Muscle of leg (tissue), 11 donors: ENCODE measurements around the gene HES4. TPM values are rescaled to one million over a fixed set of nuclear protein-coding genes. Genes with fewer than 3 reads are reported as not detected.

Source experiments
- DNase-seq: peaks from one replicate; pipeline ENCODE4 v3.0.0; 2013
- H3K27ac ChIP-seq: one replicate; pipeline ENCODE4 v1.5.1; 2013; ENCODE audit warnings: mild to moderate bottlenecking, low read length, control low read depth
- H3K27me3 ChIP-seq: one replicate; pipeline ENCODE4 v1.6.1; 2013; ENCODE audit warnings: low read length; ENCODE audit not compliant: control insufficient read depth, insufficient read depth
- H3K36me3 ChIP-seq: one replicate; pipeline ENCODE4 v1.6.1; 2013; ENCODE audit warnings: low read length; ENCODE audit not compliant: control insufficient read depth, insufficient read depth
- H3K4me1 ChIP-seq: one replicate; pipeline ENCODE4 v1.6.1; 2013; ENCODE audit warnings: low read length; ENCODE audit not compliant: control insufficient read depth, insufficient read depth
- H3K4me3 ChIP-seq: one replicate; pipeline ENCODE4 v1.5.1; 2013; ENCODE audit warnings: low read length, control low read depth
- H3K9me3 ChIP-seq: replicated peaks from 2 replicates; pipeline ENCODE4 v1.6.1; 2013; ENCODE audit warnings: low read depth, low read length; ENCODE audit not compliant: control insufficient read depth
- WGBS: methylation state at CpG from one replicate; pipeline ENCODE4 v1.1.5; 2013; ENCODE audit warnings: missing lambda C conversion rate; ENCODE audit not compliant: insufficient coverage; 5-methylcytosine and 5-hydroxymethylcytosine counted together
- polyA plus RNA-seq, 8 donors: library from polyadenylated mRNA; unstranded; fragments of 120-200 nt; gene quantifications; one replicate each; pipeline versions ENCODE4 v1.2.1 to v1.2.3, GENCODE V29; 2013; ENCODE audit warnings: inconsistent platforms in 1 of 8, low replicate concordance in 1 of 8; ENCODE audit not compliant: insufficient read length in 8 of 8, insufficient read depth in 1 of 8
- total RNA-seq: library from RNA; stranded (reverse); fragments of 120-200 nt; gene quantifications from one replicate; pipeline ENCODE4 v1.2.4, GENCODE V29; 2013

The HES4 gene
- total and polyA plus RNA-seq, 9 donors: 14.4 to 39.4 (median 19.5) TPM

- Histone ChIP-seq H3K4me1 (peaks cover 20% of the 10 kb centered on the region), H3K27me3 (no peaks in the 10 kb centered on the region), H3K4me3 (peak overlapping the region; percentile 34), H3K9me3 (no peaks in the 10 kb centered on the region), H3K36me3 (peaks cover 29% of the 10 kb centered on the region), H3K27ac (no peak overlapping the region)
- DNase-seq: no peak
- WGBS: 26% methylated on average over 50 of the region's 57 CpGs
These were observed 40.0 kb downstream of the HES4 start for GRCh38 chr1:959731-960362.

- H3K4me3 ChIP-seq: peak within 1 kb of the TSS; percentile 99
- H3K9me3 ChIP-seq: no peaks in the 10 kb centered on the region
- WGBS: 5% methylated on average over 93 of the region's 101 CpGs
- DNase-seq: peak; percentile 95
- no peak within 1 kb of the TSS for H3K27ac ChIP-seq
- H3K36me3 ChIP-seq: peaks cover 36% of the 10 kb centered on the region
- no peaks in the 10 kb centered on the region for H3K27me3 ChIP-seq
- peaks cover 20% of the 10 kb centered on the region for H3K4me1 ChIP-seq
These were observed 40.8 kb downstream of the HES4 start, which contains the start of gene NOC2L for GRCh38 chr1:958823-959730. Gene NOC2L (minus strand): TSS chr1:959256. CDS start chr1:959240, 16 bp downstream.

DNA sequence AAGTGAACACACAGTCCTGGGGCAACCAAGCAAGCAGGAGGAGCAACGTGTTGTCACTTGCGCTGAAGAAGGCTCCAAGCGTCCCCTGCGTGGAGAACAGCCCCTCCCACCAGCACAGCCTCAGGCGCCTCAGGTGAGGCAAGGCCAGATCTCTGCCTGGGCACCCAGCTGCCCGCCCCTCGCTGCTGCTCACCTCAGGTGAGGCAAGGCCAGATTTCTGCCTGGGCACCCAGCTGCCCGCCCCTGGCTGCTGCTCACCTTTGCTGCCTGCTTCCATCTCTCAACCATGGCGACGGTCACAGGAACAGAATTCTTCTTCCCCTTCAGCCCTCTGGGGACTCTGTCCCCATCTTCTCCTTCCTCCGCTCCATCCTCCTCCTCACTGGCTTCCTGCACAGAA lies 43.3 kb downstream of the HES4 start:
- H3K4me1 ChIP-seq: peaks cover 20% of the 10 kb centered on the region
- H3K36me3 ChIP-seq: peaks cover 54% of the 10 kb centered on the region
- no peaks in the 10 kb centered on the region for H3K27me3 ChIP-seq
- no peak overlapping the region for H3K27ac ChIP-seq
- no peak for DNase-seq
- WGBS: 96% methylated on average over 8 of the region's 11 CpGs
- no peak overlapping the region for H3K4me3 ChIP-seq
- no peaks in the 10 kb centered on the region for H3K9me3 ChIP-seq

GRCh38 chr1:955474-955873 lies 44.4 kb downstream of the HES4 start:
- Histone ChIP-seq H3K4me3 (no peak overlapping the region), H3K36me3 (peaks cover 66% of the 10 kb centered on the region), H3K9me3 (no peaks in the 10 kb centered on the region), H3K27me3 (no peaks in the 10 kb centered on the region), H3K4me1 (peaks cover 20% of the 10 kb centered on the region), H3K27ac (no peak overlapping the region)
- DNase-seq: no peak
- WGBS: 84% methylated on average over 6 of the region's 6 CpGs

DNA sequence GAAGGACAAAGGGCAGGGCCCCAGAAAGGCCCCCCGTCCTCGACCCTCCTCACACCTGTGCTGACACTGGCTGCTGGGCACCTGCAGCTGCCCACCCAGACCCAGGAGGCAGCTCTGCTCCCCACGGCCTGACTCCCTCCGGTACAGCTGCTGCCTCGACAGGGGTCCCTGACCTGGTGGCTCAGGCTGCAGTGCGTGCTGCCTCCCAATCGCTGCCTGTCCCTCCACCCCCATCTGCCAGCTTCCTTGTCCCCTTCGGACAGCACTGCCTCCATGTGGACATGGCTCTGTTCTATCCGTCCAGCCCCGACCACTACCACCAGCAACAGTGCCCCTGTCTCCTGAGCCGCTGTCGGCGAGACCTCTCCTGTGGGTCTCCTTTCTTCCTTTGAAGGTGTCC lies 45.0 kb downstream of the HES4 start:
- no peaks in the 10 kb centered on the region for H3K9me3 ChIP-seq
- H3K27me3 ChIP-seq: no peaks in the 10 kb centered on the region
- no peak overlapping the region for H3K4me3 ChIP-seq
- H3K27ac ChIP-seq: no peak overlapping the region
- 77% methylated on average over 13 of the region's 13 CpGs for WGBS
- H3K4me1 ChIP-seq: peaks cover 16% of the 10 kb centered on the region
- no peak for DNase-seq
- peaks cover 71% of the 10 kb centered on the region for H3K36me3 ChIP-seq

DNA sequence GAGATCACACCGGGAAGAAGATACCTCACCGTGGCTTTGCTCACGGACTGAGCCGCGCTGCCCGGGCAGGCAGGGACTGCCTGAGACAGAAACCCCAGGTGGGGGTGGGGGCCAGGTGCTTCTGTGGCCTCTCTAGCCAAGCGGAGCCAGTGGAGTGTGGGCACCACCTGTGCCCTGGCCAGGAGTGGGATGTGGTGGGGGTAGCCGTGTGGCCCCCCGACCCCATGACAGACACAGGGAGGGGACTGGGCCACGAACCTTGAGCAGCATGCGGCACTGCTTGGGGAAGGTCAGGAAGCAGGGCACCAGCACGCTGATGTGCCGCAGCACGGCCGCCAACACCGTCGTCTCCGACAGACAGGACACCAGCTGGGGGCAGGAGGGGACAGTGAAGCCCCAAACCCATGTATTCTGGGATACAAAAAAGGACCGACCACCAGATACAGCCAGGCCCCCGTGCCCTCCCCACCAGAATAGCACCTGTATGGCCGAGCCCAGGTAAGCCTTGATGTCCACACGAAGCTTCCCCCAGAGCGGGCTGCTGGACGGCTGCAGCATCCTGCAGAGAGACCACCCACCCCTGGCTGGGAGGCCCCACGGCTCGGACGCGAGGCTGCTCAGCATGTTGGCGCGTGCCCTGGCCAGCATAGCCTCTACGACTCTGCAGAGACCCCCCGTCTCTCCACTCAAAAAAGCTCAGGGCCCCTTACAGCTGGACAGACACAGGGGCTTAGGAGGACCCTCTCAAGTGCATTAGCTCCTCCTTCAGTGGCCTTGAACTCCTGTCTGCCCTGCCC lies 46.2 kb downstream of the HES4 start:
- Histone ChIP-seq H3K9me3 (no peaks in the 10 kb centered on the region), H3K36me3 (peaks cover 83% of the 10 kb centered on the region), H3K27ac (no peak overlapping the region), H3K27me3 (no peaks in the 10 kb centered on the region), H3K4me1 (peaks cover 15% of the 10 kb centered on the region), H3K4me3 (no peak overlapping the region)
- DNase-seq: no peak
- WGBS: 86% methylated on average over 30 of the region's 32 CpGs

DNA sequence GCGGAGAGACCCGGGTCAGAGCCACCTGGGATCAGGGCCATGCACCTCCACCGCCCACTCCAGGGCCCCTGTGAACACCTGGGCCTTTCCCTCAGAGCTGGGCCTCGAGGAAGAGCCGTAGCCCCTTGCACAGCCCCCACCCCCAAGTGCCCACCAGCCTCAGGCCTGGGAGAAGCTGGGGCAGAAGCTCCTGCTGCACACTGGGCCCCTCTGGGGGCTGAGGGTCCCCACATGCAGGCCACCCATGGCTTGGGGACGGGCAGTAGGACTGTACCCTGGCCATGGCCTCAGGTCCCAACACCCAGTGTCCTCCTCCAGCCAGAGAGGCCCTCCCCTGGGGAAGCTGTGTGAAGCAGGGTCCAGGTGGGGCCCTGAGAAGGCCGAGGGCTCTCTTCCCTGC lies 47.3 kb downstream of the HES4 start:
- no peak for DNase-seq
- WGBS: 89% methylated on average over 4 of the region's 7 CpGs
- no peak overlapping the region for H3K27ac ChIP-seq
- H3K27me3 ChIP-seq: no peaks in the 10 kb centered on the region
- no peak overlapping the region for H3K4me3 ChIP-seq
- H3K9me3 ChIP-seq: no peaks in the 10 kb centered on the region
- peaks cover 5% of the 10 kb centered on the region for H3K4me1 ChIP-seq
- peaks cover 95% of the 10 kb centered on the region for H3K36me3 ChIP-seq

DNA sequence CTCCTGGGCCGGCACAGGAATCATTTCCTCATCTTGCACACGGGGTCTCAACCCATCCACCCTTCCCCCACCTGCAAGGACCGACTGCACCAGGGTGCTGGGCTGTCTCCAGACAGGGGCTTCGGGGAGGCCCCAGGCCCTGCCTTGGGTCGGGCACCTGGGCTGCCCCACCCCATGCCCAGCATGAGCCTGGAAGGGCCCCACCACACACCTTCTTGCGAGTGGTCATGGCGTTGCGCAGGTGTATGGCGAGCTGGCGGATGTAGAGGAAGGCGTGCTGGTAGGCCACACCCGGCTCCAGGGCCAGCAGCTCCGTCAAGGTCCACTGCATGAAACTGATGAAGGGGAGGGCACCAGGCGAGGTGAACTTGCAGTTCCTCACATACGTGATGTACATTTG lies 47.7 kb downstream of the HES4 start:
- no peaks in the 10 kb centered on the region for H3K9me3 ChIP-seq
- H3K4me3 ChIP-seq: no peak overlapping the region
- peaks cover 1% of the 10 kb centered on the region for H3K4me1 ChIP-seq
- H3K36me3 ChIP-seq: peaks cover 96% of the 10 kb centered on the region
- no peak overlapping the region for H3K27ac ChIP-seq
- no peak for DNase-seq
- 87% methylated on average over 12 of the region's 15 CpGs for WGBS
- H3K27me3 ChIP-seq: no peaks in the 10 kb centered on the region

DNA sequence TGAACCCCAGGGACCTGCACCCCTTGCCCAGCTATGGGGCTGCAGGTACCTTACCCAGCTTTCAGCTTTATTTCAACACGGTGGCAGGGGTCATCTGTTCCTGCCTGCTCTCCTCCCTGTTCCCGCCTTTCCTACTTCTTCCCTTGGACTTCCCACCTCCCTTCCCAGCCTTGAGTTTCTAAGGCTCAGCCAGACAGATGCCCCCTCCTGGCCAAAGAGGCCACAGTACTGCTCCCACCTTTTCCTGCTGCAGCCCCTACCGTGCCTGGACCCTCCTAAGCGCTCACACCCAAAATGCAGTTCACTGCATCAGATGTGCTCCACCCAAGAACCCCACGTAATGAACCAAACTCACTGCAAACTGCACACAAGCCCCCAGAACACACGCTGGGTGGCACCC lies 48.5 kb downstream of the HES4 start:
- Histone ChIP-seq H3K27me3 (no peaks in the 10 kb centered on the region), H3K36me3 (peaks cover 89% of the 10 kb centered on the region), H3K4me3 (no peak overlapping the region), H3K9me3 (no peaks in the 10 kb centered on the region), H3K4me1 (no peaks in the 10 kb centered on the region), H3K27ac (no peak overlapping the region)
- no peak for DNase-seq
- 47% methylated on average over 3 of the region's 6 CpGs for WGBS

DNA sequence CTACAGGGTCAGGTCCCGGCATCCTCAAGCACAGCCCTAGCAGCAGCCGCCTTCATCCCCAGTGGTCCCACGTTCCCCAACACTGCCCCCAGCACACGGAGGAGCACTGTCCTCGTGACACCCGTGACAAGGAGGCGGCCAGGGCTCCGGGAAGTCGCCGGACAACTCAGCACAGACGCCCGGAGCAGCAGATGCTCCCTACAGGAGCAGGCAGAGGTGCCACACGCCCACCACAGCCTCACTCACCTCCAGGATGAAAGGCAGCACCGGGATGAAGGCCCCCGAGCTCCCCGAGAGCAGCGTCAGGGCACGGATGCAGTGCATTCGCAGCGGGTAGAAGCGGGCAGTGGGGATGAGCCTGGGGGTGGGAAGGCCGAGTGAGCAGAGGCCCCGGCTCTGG lies 49.0 kb downstream of the HES4 start:
- Histone ChIP-seq H3K4me1 (no peaks in the 10 kb centered on the region), H3K27me3 (no peaks in the 10 kb centered on the region), H3K9me3 (no peaks in the 10 kb centered on the region), H3K4me3 (no peak overlapping the region), H3K27ac (no peak overlapping the region), H3K36me3 (peaks cover 89% of the 10 kb centered on the region)
- no peak for DNase-seq
- 98% methylated on average over 6 of the region's 23 CpGs for WGBS
